Measurements from ENCODE around the gene TCEAL5.
"Not testable (repeated sequence)": the region's sequence is repeated elsewhere in the genome, so short reads cannot be mapped to it uniquely, and the experiment has no call there.

TCEAL5 gene

GRCh38 chrX:103233263-103233662 lies 43.3 kb downstream of the TCEAL5 start:
- DNase-seq = no peak

- DNase-seq = not testable (repeated sequence)
Measured at GRCh38 chrX:103225918-103226317, 50.6 kb downstream of the TCEAL5 start.
